Astrocyte (in vitro differentiated cells and primary cell): ENCODE measurements around the gene XXYLT1.

Experiments
- CTCF ChIP-seq: IDR thresholded peaks from 2 replicates; pipeline ENCODE4 v1.5.1; 2011; ENCODE audit warnings: low read depth, mild to moderate bottlenecking, inconsistent platforms, low read length, moderate library complexity; ENCODE audit not compliant: insufficient read depth
- EZH2 ChIP-seq: IDR thresholded peaks from 2 replicates; pipeline ENCODE4 v1.6.1; 2012; ENCODE audit warnings: mild to moderate bottlenecking, low read length, inconsistent platforms; ENCODE audit not compliant: insufficient read depth

- no peak for TF ChIP-seq CTCF
- no peak for TF ChIP-seq EZH2
Measured at GRCh38 chr3:195208183-195208582, 62.8 kb downstream of the XXYLT1 start.
